Tibial artery (tissue), 4 donors: ENCODE data around the gene PLPP4.

ENCODE experiments used
- DNase-seq, 2 donors: peaks; one replicate each; pipeline ENCODE4 v3.0.0-alpha.2; 2019
- H3K27ac ChIP-seq, 2 donors: fragments of 200-600 bp; sonication (generic) in 1 of 2; 1 replicate in 1 of 2; 2 replicates in 1 of 2; pipeline ENCODE4 v1.5.1; 2018 to 2019; ENCODE audit warnings: mild to moderate bottlenecking in 1 of 2
- H3K27me3 ChIP-seq, 2 donors: fragments of 200-600 bp; sonication (generic) in 1 of 2; one replicate each; pipeline versions ENCODE4 v1.5.1 to v1.6.0; 2016 to 2019
- H3K36me3 ChIP-seq, 3 donors: fragments of 200-600 bp; sonication (generic) in 2 of 3; one replicate each; pipeline ENCODE4 v1.5.1; 2016 to 2019; ENCODE audit warnings: mild to moderate bottlenecking in 2 of 3
- H3K4me1 ChIP-seq, 4 donors: fragments of 200-600 bp; sonication (generic) in 2 of 4; 1 replicate in 3 of 4; 2 replicates in 1 of 4; pipeline ENCODE4 v1.5.1; 2016 to 2019
- H3K4me3 ChIP-seq, 2 donors: fragments of 200-600 bp; sonication (generic) in 1 of 2; 1 replicate in 1 of 2; 2 replicates in 1 of 2; pipeline ENCODE4 v1.5.1; 2018 to 2019; ENCODE audit warnings: mild to moderate bottlenecking in 2 of 2
- H3K9me3 ChIP-seq, 3 donors: fragments of 200-600 bp; sonication (generic) in 1 of 3; one replicate each; pipeline ENCODE4 v1.5.1; 2016 to 2019
- intact Hi-C: fragments of 100-400 bp; cut with DNase I; formaldehyde crosslinking; loops from one replicate; pipeline ENCODE4 v1.15.0; 2023; ENCODE audit warnings: low total_unique reads
- TF ChIP-seq, protein P1 (sequence below), 2 experiments: fragments of 200-600 bp in 1 of 2; fragments of 450-650 bp in 1 of 2; IDR thresholded peaks; one replicate each; pipeline ENCODE4 v1.5.1; 2017 to 2019; ENCODE audit warnings: antibody characterized with exemption in 2 of 2, mild to moderate bottlenecking in 1 of 2, moderate library complexity in 1 of 2

The PLPP4 gene

DNA sequence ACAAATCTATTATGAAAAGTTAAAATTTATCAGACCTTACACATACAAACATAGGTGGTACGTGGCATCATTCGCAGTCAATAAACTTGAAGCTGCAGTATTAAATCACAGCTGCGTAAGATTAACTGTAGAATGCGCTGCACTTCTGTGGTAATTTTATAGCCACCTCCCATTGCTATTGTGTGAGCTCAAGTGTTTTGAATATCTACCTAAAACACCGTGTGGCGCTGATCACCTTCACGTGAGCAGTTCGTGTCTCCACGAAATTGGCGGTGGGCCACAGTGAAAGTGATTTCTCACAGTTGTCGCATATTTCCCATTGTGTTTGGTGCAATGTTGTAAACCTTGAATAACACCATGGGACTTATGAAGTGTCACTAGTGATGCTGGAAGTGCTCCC lies 102.8 kb downstream of the PLPP4 start:
- Histone ChIP-seq H3K4me1 (no peaks in the 10 kb centered on the region), H3K9me3 (peaks cover 0 to under 1% (median 0%) of the 10 kb centered on the region in 3 donors), H3K27me3 (no peaks in the 10 kb centered on the region), H3K4me3 (no peak overlapping the region), H3K36me3 (no peaks in the 10 kb centered on the region), H3K27ac (no peak overlapping the region)
- TF ChIP-seq, protein P1, sequence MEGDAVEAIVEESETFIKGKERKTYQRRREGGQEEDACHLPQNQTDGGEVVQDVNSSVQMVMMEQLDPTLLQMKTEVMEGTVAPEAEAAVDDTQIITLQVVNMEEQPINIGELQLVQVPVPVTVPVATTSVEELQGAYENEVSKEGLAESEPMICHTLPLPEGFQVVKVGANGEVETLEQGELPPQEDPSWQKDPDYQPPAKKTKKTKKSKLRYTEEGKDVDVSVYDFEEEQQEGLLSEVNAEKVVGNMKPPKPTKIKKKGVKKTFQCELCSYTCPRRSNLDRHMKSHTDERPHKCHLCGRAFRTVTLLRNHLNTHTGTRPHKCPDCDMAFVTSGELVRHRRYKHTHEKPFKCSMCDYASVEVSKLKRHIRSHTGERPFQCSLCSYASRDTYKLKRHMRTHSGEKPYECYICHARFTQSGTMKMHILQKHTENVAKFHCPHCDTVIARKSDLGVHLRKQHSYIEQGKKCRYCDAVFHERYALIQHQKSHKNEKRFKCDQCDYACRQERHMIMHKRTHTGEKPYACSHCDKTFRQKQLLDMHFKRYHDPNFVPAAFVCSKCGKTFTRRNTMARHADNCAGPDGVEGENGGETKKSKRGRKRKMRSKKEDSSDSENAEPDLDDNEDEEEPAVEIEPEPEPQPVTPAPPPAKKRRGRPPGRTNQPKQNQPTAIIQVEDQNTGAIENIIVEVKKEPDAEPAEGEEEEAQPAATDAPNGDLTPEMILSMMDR (IDR thresholded peaks at IDR 0.05) = no peak
- intact Hi-C loops = no loop called here
- no peak for DNase-seq

DNA sequence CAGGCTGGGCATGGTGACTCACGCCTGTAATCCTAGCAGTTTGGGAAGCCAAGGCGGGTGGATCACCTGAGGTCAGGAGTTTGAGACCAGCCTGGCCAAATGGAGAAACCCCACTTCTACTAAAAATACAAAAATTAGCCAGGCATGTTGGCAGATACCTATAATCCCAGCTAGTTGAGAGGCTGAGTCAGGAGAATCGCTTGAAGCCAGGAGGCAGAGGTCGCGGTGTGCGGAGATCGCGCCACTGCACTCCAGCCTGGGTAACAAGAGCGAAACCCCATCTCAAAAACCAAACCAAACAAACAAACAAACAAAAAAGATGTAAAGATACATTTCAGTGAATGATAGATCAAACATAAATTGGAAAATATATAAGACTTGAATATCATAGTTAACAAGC lies 105.9 kb downstream of the PLPP4 start:
- intact Hi-C loops = no loop called here
- TF ChIP-seq, protein P1 (IDR thresholded peaks at IDR 0.05) = no peak
- no peaks in the 10 kb centered on the region for H3K4me1 ChIP-seq
- no peak overlapping the region for H3K27ac ChIP-seq
- no peaks in the 10 kb centered on the region for H3K9me3 ChIP-seq
- no peak for DNase-seq
- no peak overlapping the region for H3K4me3 ChIP-seq
- no peaks in the 10 kb centered on the region for H3K36me3 ChIP-seq
- no peaks in the 10 kb centered on the region for H3K27me3 ChIP-seq

DNA sequence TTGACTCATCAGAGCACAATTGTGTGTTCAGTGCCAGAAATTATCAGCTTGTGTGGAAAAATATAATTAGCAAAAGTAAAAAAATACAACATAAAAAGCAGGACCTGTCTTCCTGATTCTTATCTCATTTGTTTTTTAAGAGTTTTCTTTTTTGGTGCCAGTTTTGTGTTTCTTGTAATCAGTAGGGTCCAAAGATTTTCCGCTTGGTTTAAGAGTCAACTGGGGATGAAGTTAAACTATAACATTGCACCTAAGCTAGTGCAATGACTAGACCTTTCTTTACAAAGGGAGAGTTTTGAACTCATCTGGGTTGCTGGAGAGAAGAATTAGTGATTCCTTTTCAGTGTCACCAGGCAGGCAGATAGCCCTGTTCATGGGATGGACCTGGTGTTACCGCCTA lies 113.4 kb downstream of the PLPP4 start:
- Histone ChIP-seq H3K9me3 (no peaks in the 10 kb centered on the region), H3K4me3 (no peak overlapping the region), H3K4me1 (no peaks in the 10 kb centered on the region), H3K36me3 (no peaks in the 10 kb centered on the region), H3K27ac (no peak overlapping the region), H3K27me3 (no peaks in the 10 kb centered on the region)
- intact Hi-C loops = no loop called here
- no peak for DNase-seq
- TF ChIP-seq, protein P1 (IDR thresholded peaks at IDR 0.05) = no peak

DNA sequence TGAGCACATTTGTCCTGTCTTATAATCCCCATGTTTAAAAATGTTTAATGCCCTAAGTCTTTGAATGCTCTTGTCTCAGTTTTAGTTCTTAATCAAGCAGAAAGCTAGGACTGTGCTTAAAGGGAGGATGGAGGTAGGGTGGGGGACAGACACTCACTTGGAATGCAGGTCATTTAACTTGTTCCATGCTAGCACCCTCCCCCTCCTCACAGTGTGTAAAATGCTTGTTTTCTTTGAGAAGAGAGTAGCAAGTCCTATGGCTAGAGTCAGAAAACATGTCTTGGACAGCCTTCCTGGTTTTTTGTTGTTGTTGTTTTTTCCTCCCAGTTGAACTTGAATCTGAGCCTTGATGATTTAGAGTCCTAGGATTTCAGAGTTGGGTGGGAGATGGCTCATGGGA lies 114.2 kb downstream of the PLPP4 start:
- Histone ChIP-seq H3K36me3 (no peaks in the 10 kb centered on the region), H3K4me1 (no peaks in the 10 kb centered on the region), H3K9me3 (no peaks in the 10 kb centered on the region), H3K27ac (no peak overlapping the region), H3K4me3 (no peak overlapping the region), H3K27me3 (no peaks in the 10 kb centered on the region)
- DNase-seq = no peak
- TF ChIP-seq, protein P1 (IDR thresholded peaks at IDR 0.05) = no peak
- intact Hi-C loops = no loop called here

DNA sequence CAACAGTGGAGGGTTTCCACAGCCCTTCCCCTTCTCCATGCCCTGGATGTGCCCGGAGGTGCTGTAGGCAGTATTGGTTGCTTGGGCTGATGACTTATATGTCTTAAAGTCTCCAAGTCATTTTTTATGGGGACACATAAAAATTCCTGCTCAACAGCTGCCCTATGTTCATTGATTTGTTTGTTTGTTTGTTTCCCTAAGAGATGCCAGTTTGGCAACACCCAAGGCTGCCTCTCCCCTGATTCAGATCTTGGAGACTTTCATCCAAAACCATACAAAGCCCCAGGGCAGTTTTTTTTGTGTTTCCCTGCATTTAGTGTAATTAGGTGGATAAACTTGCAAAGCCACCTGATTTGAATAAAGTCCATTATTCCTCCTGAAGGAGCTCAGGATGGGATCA lies 115.3 kb downstream of the PLPP4 start:
- Histone ChIP-seq H3K4me3 (no peak overlapping the region), H3K4me1 (no peaks in the 10 kb centered on the region), H3K27me3 (no peaks in the 10 kb centered on the region), H3K9me3 (no peaks in the 10 kb centered on the region), H3K36me3 (no peaks in the 10 kb centered on the region), H3K27ac (no peak overlapping the region)
- no peak for DNase-seq
- TF ChIP-seq, protein P1 (IDR thresholded peaks at IDR 0.05) = no peak
- intact Hi-C loops = no loop called here

DNA sequence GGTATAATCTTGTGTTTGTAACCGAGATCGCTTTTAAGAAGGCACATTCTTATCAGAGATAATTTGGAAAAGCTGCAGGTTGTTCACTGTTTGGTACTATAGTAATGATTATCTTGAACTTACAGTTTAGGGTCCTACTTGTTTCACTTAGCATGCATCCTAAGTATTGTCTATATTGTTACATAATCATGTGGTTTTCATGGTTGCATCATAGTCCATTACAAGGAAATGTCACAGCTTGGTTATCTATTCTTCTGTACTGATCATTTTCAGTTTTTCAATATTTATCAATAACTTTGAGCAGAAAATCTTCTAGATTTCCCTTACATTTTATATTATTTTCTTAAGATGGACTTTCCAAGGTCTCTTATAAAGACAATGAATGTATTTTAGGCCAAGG lies 116.3 kb downstream of the PLPP4 start:
- intact Hi-C loops = no loop called here
- H3K27ac ChIP-seq = no peak overlapping the region
- no peak for DNase-seq

More for the DNA sequence above, 116.3 kb downstream of the PLPP4 start:
- Histone ChIP-seq H3K9me3 (no peaks in the 10 kb centered on the region), H3K36me3 (no peaks in the 10 kb centered on the region), H3K27me3 (no peaks in the 10 kb centered on the region), H3K4me1 (no peaks in the 10 kb centered on the region), H3K4me3 (no peak overlapping the region)
- TF ChIP-seq, protein P1 (IDR thresholded peaks at IDR 0.05) = no peak
